KOPT-K1 (cell line): ENCODE data around the gene SPAG7.
"Not testable (repeated sequence)": the region's sequence is repeated elsewhere in the genome, so short reads cannot be mapped to it uniquely, and the experiment has no call there.

Experiments used
- H3K27ac ChIP-seq: fragments of 200-600 bp; sonication (generic); 2 replicates; pipeline ENCODE4 v1.5.1; 2016; ENCODE audit warnings: antibody characterized with exemption, mild to moderate bottlenecking, low read depth, low read length; ENCODE audit not compliant: poor library complexity, severe bottlenecking
- H3K36me3 ChIP-seq: fragments of 200-600 bp; sonication (generic); 2 replicates; pipeline ENCODE4 v1.5.1; 2017; ENCODE audit warnings: antibody characterized with exemption, mild to moderate bottlenecking, low read length, moderate library complexity; ENCODE audit not compliant: insufficient read depth
- H3K9me3 ChIP-seq: fragments of 200-600 bp; sonication (generic); 2 replicates; pipeline ENCODE4 v1.5.1; 2017; ENCODE audit warnings: antibody characterized with exemption, low read length, mild to moderate bottlenecking; ENCODE audit not compliant: insufficient read depth, poor library complexity, severe bottlenecking

Gene SPAG7

GRCh38 chr17:4914551-4914950 lies 53.1 kb downstream of the SPAG7 start:
- not testable (repeated sequence) for H3K36me3 ChIP-seq, H3K9me3 ChIP-seq, H3K27ac ChIP-seq

GRCh38 chr17:4913994-4914393 lies 53.6 kb downstream of the SPAG7 start:
- no peaks in the 10 kb centered on the region for H3K36me3 ChIP-seq
- no peak overlapping the region for H3K27ac ChIP-seq
- H3K9me3 ChIP-seq, result no peaks in the 10 kb centered on the region
